Left lung (tissue), 10 donors: Measurements from ENCODE around the gene PFN3. TPM values are rescaled to one million over a fixed set of nuclear protein-coding genes. Genes with fewer than 3 reads are reported as not detected.
A peak's percentile ranks its signal among the peaks of the same experiment; 100 is the strongest.

Experiments used
- ATAC-seq: fragments of 200-7000 bp; cut with Tn5 transposase; one replicate; pipeline ENCODE4 v1.9.1; 2020; ENCODE audit warnings: moderate library complexity
- DNase-seq, 4 donors: peaks; one replicate each; pipeline ENCODE4 v3.0.0-alpha.2; 2013 to 2020
- H3K27ac ChIP-seq, 2 donors: fragments of 200-600 bp; sonication (generic) in 1 of 2; one replicate each; pipeline versions ENCODE4 v1.5.0 to v1.8.0; 2020 to 2021
- H3K27me3 ChIP-seq, 2 donors: fragments of 200-600 bp; sonication (generic) in 1 of 2; one replicate each; pipeline versions ENCODE4 v1.5.0 to v1.8.0; 2020 to 2021
- H3K36me3 ChIP-seq, 2 donors: fragments of 200-600 bp; sonication (generic) in 1 of 2; one replicate each; pipeline versions ENCODE4 v1.5.0 to v1.8.0; 2020 to 2021
- H3K4me1 ChIP-seq, 2 donors: fragments of 200-600 bp; one replicate each; pipeline ENCODE4 v1.8.0; 2021
- H3K4me3 ChIP-seq, 2 donors: fragments of 200-600 bp; sonication (generic) in 1 of 2; one replicate each; pipeline versions ENCODE4 v1.5.0 to v1.8.0; 2020 to 2021; ENCODE audit warnings: mild to moderate bottlenecking in 1 of 2
- H3K9me3 ChIP-seq, 2 donors: fragments of 200-600 bp; sonication (generic) in 1 of 2; one replicate each; pipeline versions ENCODE4 v1.5.0 to v1.8.0; 2020 to 2021
- CTCF ChIP-seq, 2 donors: fragments of 200-600 bp; sonication (generic) in 1 of 2; IDR thresholded peaks; one replicate each; pipeline versions ENCODE4 v1.5.0 to v1.8.0; 2021; ENCODE audit warnings: antibody characterized with exemption in 2 of 2
- intact Hi-C, 2 donors: fragments of 100-400 bp; cut with DNase I; formaldehyde crosslinking; loops; one replicate each; pipeline versions ENCODE4 v1.11.2 to v1.14.2; 2022
- polyA plus RNA-seq, 6 donors: library from polyadenylated mRNA; unstranded; fragments of 120-200 nt; gene quantifications; one replicate each; pipeline ENCODE4 v1.2.1, GENCODE V29; 2013; ENCODE audit not compliant: insufficient read length in 6 of 6
- total RNA-seq, 2 donors: library from RNA; stranded (reverse); fragmentation: NEBNext Ultra II Directional; extraction: Animal tissue kit (Norgen Biotek cat#: 25700); gene quantifications; one replicate each; pipeline ENCODE4 v1.2.1, GENCODE V29; 2021
- donor health status: DM: no; HTN: yes; CAD: no.
- donor health status: DM: no; HTN: no; CAD: no.

The PFN3 gene
- total and polyA plus RNA-seq, 8 donors, result not detected

GRCh38 chr5:177430140-177430951 lies 29.9 kb upstream of the PFN3 start:
- Histone ChIP-seq H3K27ac (peak overlapping the region in 1 of 2 donors; percentile 96), H3K9me3 (no peaks in the 10 kb centered on the region), H3K4me3 (peak overlapping the region in 1 of 2 donors; percentile 1), H3K36me3 (peaks cover 0 to 51% of the 10 kb centered on the region in 2 donors), H3K27me3 (no peaks in the 10 kb centered on the region), H3K4me1 (peaks cover 10 to 73% of the 10 kb centered on the region in 2 donors)
- intact Hi-C loops, result no loop called here
- no peak for ATAC-seq
- TF ChIP-seq CTCF (IDR thresholded peaks at IDR 0.05), result no peak
- no peak for DNase-seq

GRCh38 chr5:177429248-177430040 lies 29.0 kb upstream of the PFN3 start:
- peak; percentile 8 for ATAC-seq
- no peak for TF ChIP-seq CTCF (IDR thresholded peaks at IDR 0.05)
- Histone ChIP-seq H3K27me3 (no peaks in the 10 kb centered on the region), H3K27ac (peak overlapping the region; percentile 70 to 96), H3K9me3 (no peaks in the 10 kb centered on the region), H3K4me3 (peak overlapping the region in 1 of 2 donors; percentile 91), H3K36me3 (peaks cover 0 to 42% of the 10 kb centered on the region in 2 donors), H3K4me1 (peaks cover 12 to 79% of the 10 kb centered on the region in 2 donors)
- DNase-seq, result peak in 2 of 4 donors; percentile 91 to 93
- intact Hi-C loops, result no loop called here

GRCh38 chr5:177428574-177429217 lies 28.2 kb upstream of the PFN3 start:
- H3K9me3 ChIP-seq, result no peaks in the 10 kb centered on the region
- no peak for TF ChIP-seq CTCF (IDR thresholded peaks at IDR 0.05)
- H3K27ac ChIP-seq, result peak overlapping the region; percentile 70 to 96
- H3K4me3 ChIP-seq, result peak overlapping the region in 1 of 2 donors; percentile 91
- ATAC-seq (no peak), DNase-seq (no peak)
- peaks cover 12 to 75% of the 10 kb centered on the region in 2 donors for H3K4me1 ChIP-seq
- no peaks in the 10 kb centered on the region for H3K27me3 ChIP-seq
- intact Hi-C loops, result no loop called here
- peaks cover 0 to 34% of the 10 kb centered on the region in 2 donors for H3K36me3 ChIP-seq

- peak overlapping the region; percentile 33 to 96 for H3K27ac ChIP-seq
- intact Hi-C loops, result no loop called here
- peaks cover 12 to 70% of the 10 kb centered on the region in 2 donors for H3K4me1 ChIP-seq
These were observed 27.6 kb upstream of the PFN3 start for GRCh38 chr5:177427919-177428573.

More at GRCh38 chr5:177427919-177428573, 27.6 kb upstream of the PFN3 start:
- Histone ChIP-seq H3K36me3 (peaks cover 0 to 28% of the 10 kb centered on the region in 2 donors), H3K4me3 (peak overlapping the region; percentile 74 to 91), H3K9me3 (no peaks in the 10 kb centered on the region), H3K27me3 (no peaks in the 10 kb centered on the region)
- TF ChIP-seq CTCF (IDR thresholded peaks at IDR 0.05), result no peak
- ATAC-seq (no peak), DNase-seq (peak in 1 of 4 donors; percentile 53)
